Suppressor macrophage treated with lipopolysaccharide for 1 hour (primary cell): ENCODE results near the gene CEACAM16.
"Not testable (repeated sequence)": the region's sequence is repeated elsewhere in the genome, so short reads cannot be mapped to it uniquely, and the experiment has no call there.

Experiments used
- DNase-seq, 3 donors: peaks; one replicate each; pipeline ENCODE4 v3.0.0-alpha.2; 2020 to 2022

Gene CEACAM16

GRCh38 chr19:44698492-44699201 lies at the start of gene CEACAM16:
TSS of gene CEACAM16 (plus strand) at chr19:44699151. CDS start at chr19:44701457, 2,306 bp downstream.
- DNase-seq = no peak

- DNase-seq = no peak
Measured at GRCh38 chr19:44649578-44650145, 49.3 kb upstream of the CEACAM16 start.

- no peak for DNase-seq
Measured at GRCh38 chr19:44653343-44653742, 45.6 kb upstream of the CEACAM16 start.

DNA sequence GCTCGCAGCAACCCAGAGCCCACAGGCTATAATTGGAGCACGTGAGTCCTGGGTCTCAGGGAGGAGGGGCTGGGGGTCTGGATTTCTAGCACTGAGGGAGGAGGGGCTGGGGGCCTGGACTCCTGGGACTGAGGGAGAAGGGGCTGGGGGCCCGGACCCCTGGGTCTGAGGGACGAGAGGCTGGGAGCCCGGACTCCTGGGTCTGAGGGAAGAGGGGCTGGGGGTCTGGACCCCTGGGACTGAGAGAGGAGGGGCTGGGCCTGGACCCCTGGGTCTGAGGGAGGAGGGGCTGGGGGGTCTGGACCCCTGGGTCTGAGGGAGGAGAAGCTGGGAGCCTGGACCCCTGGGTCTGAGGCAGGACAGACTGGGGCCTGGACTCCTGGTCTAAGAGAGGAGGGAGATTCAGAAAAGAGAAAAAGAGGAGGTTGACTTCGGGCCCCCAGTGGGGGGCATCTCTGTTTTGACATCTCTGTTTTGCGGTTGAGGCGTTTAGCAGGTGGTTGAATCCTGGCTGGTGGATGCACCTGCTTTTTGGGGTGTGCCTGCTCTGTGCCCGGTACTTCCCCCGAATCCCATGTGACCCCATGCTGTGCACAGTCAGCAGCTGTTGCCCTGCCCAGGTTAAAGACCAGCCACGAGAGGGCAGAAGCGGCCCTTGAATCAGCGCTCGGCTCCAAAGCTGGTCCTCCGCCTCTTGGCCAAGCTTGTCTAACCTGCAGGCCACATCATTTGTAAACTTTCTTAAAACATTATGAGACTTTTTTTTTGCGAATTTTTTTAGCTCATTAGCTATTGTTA lies 44.8 kb upstream of the CEACAM16 start:
- peak; percentile 85 to 90 (median 88) for DNase-seq

DNA sequence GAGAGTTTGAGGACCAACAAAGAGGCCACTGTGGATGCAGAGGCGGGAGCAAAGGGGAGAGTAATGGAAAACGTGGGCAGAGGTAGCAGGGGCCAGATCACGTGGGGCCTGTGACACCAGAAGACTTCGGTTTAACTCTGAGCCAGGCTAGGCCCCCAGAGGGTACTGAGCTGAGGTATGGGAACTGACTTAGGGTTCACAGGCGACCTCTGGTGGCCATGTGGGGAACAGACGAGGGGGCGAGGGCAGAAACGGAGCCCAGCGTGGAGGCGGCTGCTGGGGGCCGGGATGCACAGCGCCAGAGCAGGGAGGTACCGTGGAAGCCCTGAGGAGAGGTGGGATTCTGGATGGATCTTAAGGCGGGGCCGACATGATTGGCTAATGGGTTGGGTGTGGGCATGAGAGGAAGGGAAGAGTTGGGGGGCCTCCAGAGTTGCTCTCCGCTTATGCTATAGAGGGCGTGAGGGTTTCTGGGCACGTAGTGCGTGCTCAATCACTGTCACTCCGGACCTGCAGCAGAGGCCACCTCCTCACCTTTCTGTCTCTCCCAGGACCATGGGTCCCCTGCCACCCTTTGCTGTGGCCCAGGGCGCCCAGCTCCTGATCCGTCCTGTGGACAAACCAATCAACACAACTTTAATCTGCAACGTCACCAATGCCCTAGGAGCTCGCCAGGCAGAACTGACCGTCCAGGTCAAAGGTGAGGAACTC lies 41.6 kb upstream of the CEACAM16 start:
- peak; percentile 72 to 84 (median 77) for DNase-seq

GRCh38 chr19:44658069-44658733 lies 40.8 kb upstream of the CEACAM16 start:
- peak in 1 of 3 donors; percentile 32 for DNase-seq

GRCh38 chr19:44660081-44660480 lies 38.9 kb upstream of the CEACAM16 start:
- peak in 1 of 3 donors; percentile 33 for DNase-seq

- DNase-seq = no peak
Measured at GRCh38 chr19:44661205-44661604, 37.7 kb upstream of the CEACAM16 start.

DNA sequence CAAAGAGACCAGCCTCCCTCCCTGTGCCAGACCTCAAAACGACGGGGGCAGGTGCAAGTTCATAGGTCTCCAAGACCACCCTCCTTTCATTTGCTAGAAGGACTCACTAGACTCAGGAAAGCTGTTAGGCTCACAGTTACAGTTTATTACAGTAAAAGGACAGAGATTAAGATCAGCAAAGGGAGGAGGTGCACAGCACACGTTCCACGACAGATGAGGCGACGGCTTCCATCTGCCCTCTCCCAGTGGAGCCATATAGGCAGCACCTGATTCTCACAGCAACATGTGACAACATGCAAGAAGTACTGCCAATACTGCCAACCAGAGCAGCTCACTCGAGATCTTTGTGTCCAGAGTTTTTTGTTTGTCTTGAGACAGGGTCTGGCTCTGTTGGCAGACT lies 37.0 kb upstream of the CEACAM16 start:
- no peak for DNase-seq

DNA sequence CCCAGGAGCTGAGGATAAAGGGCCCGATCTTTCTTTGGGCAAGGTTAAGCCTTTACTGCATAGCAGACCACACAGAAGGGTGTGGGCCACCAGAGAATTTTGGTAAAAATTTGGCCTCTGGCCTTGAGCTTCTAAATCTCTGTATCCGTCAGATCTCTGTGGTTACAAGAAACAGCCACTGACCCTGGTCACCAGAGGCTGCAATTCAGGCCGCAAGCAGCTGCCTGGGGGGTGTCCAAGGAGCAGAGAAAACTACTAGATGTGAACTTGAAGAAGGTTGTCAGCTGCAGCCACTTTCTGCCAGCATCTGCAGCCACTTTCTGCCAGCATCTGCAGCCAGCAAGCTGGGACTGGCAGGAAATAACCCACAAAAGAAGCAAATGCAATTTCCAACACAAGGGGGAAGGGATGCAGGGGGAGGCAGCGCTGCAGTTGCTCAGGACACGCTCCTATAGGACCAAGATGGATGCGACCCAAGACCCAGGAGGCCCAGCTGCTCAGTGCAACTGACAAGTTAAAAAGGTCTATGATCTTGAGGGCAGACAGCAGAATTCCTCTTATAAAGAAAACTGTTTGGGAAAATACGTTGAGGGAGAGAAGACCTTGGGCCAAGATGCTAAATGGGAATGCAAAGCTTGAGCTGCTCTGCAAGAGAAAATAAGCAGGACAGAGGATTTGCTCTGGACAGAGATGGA lies 36.1 kb upstream of the CEACAM16 start:
- DNase-seq = no peak

DNA sequence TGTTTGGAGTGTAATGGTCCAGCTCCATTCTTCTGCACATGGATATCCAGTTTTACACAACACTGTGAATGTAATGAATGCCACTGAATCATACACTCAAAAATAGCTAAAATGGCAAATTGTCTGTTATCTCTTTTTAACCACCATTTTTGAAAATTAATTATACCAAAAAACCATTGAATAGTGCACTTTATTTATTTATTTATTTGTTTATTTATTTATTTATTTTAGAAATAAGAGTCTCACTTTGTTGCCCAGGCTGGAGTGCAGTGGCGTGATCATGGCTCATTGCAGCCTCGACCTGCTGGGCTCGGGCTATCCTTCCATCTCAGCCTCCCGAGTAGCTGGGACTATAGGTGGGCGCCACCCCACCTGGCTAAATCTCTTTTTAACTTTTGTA lies 35.0 kb upstream of the CEACAM16 start:
- DNase-seq = no peak

GRCh38 chr19:44664976-44665375 lies 34.0 kb upstream of the CEACAM16 start:
- no peak for DNase-seq

- no peak for DNase-seq
Measured at GRCh38 chr19:44666852-44667556, 31.9 kb upstream of the CEACAM16 start.

GRCh38 chr19:44668985-44669764 lies 29.8 kb upstream of the CEACAM16 start:
- DNase-seq = no peak

DNA sequence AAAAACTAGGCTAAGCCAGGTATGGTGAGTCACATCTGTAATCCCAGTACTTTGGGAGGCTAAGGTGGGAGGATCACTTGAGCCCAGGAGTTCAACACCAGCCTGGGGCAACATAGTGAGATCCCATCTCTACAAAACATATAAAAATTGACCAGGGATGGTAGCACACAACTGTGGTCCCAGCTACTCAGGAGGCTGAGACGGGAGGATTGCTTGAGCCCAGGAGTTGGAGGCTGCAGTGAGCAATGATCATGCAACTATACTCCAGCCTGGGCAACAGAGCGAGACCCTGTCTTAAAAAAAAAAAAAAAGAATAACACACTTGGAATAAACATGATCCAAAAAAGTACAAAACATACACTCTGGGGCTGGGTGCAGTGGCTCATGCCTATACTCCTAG lies 28.9 kb upstream of the CEACAM16 start:
- DNase-seq = not testable (repeated sequence)

GRCh38 chr19:44671400-44671799 lies 27.6 kb upstream of the CEACAM16 start, which contains the start of gene CEACAM19:
TSS of gene CEACAM19 (plus strand) at chr19:44671482. CDS start at chr19:44671932, 450 bp downstream.
- DNase-seq = no peak

- DNase-seq = no peak
Measured at GRCh38 chr19:44672226-44672625, 26.7 kb upstream of the CEACAM16 start.

GRCh38 chr19:44673510-44673909 lies 25.4 kb upstream of the CEACAM16 start:
- no peak for DNase-seq

DNA sequence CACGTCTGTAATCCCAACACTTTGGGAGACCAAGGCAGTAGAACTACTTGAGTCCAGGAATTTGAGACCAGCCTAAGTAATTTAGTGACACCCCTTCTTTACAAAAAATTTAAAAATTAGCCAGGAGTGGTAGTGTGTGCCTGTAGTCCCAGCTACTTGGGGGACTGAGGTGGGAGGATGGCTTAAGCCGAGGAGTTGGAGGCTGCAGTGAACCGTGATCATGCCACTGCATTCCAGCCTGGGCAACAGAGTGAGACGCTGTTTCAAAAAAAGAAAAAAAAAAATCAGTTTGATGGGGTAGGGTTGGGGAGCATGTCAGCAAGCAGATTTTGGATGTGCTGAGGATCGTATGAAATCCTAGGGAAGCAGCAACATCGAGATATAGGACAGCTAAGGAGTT lies 23.4 kb upstream of the CEACAM16 start:
- DNase-seq = no peak
